ENCODE results near the gene TSPAN32.
"Not testable (repeated sequence)": the region's sequence is repeated elsewhere in the genome, so short reads cannot be mapped to it uniquely, and the experiment has no call there.

Gene TSPAN32

GRCh38 chr11:2280208-2280607, 21.6 kb upstream of the TSPAN32 start:
- no peak for DNase-seq (ENCODE audit: low read depth in 1 of 2, low spot score in 1 of 2)

- DNase-seq (ENCODE audit: low read depth in 1 of 2, low spot score in 1 of 2) = not testable (repeated sequence)
Measured at GRCh38 chr11:2286350-2286749, 15.5 kb upstream of the TSPAN32 start.

GRCh38 chr11:2287091-2287490, 14.7 kb upstream of the TSPAN32 start:
- no peak for DNase-seq (ENCODE audit: low read depth in 1 of 2, low spot score in 1 of 2)

GRCh38 chr11:2289350-2289749, 12.5 kb upstream of the TSPAN32 start:
- DNase-seq (ENCODE audit: low read depth in 1 of 2, low spot score in 1 of 2) = no peak

DNA sequence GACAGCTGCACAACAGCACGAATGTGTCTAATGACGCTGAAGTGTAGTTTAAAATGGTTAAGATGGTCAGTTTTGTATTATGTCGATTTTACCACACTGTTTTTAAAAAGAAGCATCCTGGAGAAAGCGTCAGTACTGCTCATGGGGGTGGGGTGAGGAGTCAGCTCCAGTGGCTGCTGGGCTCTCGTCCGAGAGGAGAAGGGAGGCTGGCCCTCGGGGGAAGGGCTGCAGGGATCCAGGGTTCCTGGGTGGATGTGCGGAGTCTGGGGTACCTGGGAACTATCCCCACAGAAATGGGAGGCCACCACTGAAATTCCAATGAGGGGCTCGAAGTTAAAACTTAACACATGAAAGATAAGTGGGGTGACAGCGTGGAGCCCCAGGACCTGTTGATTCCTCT, 12.0 kb upstream of the TSPAN32 start:
- no peak for DNase-seq (ENCODE audit: low read depth in 1 of 2, low spot score in 1 of 2)

- DNase-seq (ENCODE audit: low read depth in 1 of 2, low spot score in 1 of 2) = no peak
Measured at GRCh38 chr11:2290351-2290841, 11.4 kb upstream of the TSPAN32 start.

DNA sequence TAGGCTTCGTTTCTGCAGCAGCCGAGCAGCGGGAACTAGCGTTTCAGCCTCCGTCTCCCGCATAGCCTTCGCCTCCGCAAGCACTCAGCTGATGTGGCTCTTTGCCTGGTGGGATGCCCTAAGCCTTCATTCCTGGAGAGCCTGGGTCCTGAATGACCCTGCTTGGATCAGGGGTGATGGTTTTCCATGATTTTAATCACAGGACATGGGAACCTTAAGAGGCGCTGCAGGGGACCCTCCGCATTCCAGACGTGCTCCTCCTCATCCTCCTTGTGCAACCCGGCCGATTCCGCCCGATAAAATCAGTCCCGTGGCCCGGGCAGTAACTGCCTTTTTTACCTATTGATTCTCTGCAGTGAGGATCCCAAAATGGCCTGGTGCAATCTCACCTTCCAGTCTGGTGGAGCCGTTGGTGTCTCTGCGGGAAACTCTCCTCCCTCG, 8.3 kb upstream of the TSPAN32 start:
- no peak for DNase-seq (ENCODE audit: low read depth in 1 of 2, low spot score in 1 of 2)

DNA sequence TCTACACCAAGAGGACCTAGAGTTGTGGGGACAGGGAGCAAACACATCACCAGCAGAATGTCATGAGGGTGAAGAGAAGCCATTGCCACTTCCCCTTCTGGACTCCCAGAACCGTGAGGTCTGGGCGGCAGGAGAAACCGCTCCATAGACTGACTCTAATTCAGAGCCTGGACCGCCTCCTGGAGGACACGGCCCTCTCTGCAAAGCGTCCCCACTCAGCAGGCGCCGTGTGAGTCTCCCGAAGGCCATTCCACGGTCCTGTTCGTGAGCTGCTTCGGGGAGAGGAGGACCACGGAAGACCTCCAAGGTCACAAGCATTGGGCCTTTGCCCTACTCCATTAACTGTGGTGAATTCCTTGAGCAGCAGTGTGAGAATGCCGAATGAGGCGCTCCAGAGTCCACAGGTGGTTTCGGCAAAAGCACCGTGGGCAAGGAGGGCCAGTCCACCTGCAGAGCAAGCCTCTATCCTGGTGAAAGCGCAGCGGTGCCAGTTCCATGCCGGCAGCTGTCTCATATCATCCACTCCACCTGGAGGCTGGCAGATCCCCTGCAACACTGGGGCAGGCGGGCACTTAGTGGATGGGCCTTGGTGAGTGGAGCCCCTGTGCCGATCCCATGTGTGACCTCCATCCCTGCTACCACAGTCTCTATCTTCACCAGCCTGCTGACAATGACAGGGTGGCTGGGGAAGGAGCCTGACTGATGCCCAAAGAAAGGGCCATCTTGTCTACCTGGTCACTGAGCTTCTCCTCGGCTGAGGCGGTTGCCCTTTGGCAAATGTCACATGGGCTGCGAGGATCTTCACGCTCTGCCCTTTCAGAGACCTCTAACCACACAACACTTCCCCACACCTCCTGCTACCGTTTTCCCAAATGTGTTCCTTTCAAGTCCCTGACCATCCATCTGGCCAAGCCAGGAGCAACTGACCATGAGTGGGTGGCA, 7.6 kb upstream of the TSPAN32 start:
- no peak for DNase-seq (ENCODE audit: low read depth in 1 of 2, low spot score in 1 of 2)

- DNase-seq (ENCODE audit: low read depth in 1 of 2, low spot score in 1 of 2) = no peak
Measured at GRCh38 chr11:2294926-2295290, 6.9 kb upstream of the TSPAN32 start.

DNA sequence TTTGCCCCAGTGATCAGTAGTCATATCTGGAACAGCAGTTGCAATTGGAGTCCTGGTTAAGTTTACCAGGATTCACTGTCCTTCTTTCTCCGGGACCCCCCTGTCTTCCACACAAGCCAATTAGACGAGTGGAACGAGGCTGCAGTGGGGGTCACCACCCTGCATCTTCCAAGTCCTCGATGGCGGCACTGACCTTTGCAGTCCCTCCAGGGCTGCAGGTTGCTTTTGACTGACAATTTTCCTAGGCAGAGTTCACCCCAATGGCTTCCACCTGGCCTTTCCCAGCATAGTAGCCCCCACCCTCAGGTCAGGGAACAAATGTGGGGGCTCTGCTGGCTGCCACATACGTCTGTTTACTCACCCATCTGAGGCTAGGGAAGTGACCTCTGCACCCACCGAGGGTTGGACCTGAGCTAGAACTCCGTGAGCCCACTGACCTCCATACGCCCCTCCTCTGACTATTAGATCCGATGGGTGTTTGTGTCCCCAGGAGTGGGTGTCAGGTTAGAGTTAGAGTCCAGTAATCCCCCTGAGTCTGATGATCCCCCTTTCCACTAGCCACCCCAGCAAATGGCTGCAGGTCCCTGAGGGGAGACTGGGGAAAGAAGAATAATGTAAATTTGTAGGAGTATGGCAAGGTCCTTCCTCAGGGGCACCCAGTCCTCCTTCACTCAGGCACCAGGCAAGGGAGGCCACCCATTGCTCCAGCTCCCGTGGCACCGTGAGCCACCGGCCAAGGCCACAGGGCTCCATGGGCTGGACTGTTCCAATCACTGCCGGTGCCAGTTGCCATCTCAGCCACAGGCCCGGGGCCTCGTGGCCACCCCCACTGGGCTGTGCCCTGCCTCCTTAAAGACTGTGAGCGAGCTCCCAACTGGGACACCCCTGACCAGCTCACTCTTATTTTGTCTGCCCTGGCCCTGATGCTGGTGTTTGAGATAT, 5.6 kb upstream of the TSPAN32 start:
- DNase-seq (ENCODE audit: low read depth in 1 of 2, low spot score in 1 of 2) = no peak

DNA sequence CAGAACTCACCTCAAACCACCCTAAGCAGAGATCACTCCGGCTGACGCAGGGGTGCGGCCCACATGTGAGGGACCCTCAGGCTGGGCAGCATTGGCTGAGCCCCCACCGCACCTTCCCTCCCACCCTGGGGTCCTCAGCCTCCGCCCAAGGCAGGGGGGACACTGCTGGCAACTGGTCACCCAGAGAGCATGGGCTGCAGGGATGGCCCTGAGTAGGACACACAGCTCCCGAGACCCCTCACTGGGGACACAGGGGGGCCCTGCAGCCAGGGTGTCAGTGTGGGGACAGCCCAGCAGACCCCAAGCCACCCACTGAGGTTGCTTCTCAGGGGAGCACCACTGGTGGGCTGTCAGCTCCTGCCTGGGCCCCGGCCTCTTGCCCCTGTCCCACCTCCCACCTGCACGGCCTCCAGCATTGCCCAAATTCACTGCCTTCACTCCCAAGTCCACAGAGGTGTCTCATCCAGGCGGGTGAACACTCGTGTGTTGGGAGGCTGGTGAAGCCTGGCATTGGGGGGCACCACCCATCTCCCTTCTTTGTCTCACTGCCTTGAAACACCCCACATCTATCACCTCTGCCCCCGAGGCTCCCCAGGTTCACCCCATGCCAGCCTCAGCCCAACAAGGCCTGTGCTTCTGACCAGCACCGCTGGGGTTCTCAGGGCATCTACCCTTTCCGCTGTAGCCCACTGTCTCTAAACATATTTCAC, 4.7 kb upstream of the TSPAN32 start:
- DNase-seq (ENCODE audit: low read depth in 1 of 2, low spot score in 1 of 2) = no peak

- no peak for DNase-seq (ENCODE audit: low read depth in 1 of 2, low spot score in 1 of 2)
Measured at GRCh38 chr11:2297623-2298030, 4.2 kb upstream of the TSPAN32 start.

DNA sequence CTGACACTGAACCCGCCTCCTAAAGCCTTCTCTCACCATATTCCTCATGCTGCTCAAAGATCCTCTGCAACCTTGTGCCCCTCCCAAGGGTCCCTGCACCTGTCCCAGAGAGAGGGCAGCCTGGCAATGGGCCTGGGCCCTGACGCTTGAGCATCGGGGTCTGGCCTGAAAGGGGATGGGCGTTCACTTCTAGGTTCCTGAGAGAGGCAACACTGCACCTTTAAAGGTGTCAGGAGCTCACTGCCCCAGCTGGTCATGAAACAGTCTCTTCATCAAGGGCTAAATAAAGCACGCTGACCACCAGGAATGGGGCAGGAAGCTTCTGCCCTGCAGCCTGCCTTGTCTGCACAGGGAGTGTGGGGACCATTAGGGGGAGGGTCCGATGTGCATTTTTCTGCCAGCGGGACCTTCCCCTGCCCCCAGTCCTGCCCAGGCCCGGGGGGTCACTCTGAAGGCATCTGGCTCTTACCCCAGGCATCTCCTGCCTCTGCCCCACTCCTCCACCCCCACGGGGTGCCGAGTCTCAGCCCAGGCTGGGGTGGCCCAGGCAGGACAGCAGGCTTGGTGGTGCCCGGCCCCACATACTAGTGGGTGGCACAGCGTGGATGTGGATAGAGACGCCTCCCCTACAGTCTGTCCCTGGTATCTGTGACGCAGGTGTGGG, 3.5 kb upstream of the TSPAN32 start:
- no peak for DNase-seq (ENCODE audit: low read depth in 1 of 2, low spot score in 1 of 2)

- no peak for DNase-seq (ENCODE audit: low read depth in 1 of 2, low spot score in 1 of 2)
Measured at GRCh38 chr11:2298795-2299761, 2.7 kb upstream of the TSPAN32 start.

DNA sequence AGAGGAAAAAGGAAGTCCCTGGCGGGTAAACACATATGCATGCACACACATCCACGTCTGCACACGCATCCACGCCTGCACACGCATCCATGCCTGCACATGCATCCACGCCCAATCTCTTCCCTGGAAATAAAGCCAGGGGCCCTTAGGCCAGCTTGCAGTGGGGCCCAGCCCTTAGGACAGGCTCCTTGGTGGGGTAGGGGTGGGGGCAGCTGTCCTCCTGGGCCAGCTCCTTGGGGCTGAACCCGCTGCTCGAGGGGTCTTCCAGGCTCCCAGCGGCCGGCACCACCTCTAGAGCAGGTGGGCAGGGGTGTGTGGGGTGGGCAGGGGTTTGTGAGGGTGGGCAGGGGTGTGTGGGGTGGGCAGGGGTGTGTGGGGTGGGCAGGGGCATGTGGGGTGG, 2.0 kb upstream of the TSPAN32 start:
- DNase-seq (ENCODE audit: low read depth in 1 of 2, low spot score in 1 of 2) = no peak

DNA sequence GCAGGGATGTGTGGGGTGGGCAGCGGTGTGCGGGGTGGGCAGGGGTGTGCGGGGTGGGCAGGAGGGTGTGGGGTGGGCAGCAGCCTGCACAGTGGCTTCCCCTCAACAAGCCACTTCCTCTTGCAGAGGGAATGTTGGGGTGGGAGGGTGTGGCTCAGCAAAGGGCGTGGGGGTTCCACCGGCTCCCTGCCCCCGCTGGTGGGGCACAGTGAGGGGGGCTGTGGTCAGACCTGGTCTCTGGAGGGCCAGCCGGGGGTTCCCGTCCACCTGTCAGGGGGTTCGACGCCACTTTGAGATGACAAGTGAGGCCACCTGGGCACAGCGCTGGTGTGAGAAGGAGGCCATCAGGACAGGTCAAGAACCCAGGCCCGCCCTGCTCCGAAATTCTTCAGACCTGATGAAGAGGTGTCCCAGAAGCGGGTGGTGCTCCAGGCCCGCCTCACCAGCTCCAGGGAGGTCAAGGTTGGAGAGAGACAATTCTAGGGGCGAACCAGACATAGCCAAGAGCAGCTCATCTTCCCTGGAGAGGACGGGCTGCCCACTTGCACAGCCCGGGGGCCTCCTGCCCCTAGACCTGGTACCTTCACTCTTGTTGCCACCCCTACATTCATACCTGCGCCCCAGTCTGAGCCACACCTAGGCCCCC, 1.4 kb upstream of the TSPAN32 start:
- no peak for DNase-seq (ENCODE audit: low read depth in 1 of 2, low spot score in 1 of 2)

DNA sequence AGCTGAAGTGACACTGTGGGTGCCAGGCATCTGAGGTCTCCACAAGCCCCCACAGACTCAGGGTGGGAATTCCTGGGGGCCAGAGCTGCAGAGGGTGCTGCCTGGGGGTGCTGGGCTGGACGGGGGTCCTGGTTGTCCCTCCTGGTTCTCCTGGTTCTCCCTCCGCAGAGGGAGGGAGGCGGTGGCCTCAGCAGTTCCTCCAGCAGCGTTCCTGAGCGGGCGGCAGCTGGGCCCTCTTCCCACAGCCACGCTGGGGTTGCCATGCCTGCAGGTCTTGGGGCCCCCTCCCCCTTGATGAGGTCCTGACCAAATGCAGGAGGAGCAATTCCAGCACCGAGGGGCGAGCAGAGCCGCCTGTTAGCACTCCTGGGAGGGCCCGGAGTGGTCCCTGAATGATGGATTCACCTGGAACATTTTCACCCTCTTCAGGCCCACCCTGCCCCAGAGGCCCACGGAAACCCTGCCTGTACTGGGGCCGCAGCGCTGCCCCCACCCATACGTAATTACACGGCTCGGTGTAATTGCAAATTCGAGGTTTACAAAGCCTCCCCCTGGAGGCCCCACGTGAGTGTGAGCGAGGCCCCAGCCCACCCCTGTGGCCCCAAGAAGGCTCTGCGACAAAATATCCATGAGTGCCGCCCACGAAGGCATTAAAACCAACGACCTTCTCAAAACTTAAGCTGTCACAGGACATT, 730 bp upstream of the TSPAN32 start:
- DNase-seq (ENCODE audit: low read depth in 1 of 2, low spot score in 1 of 2) = no peak

GRCh38 chr11:2302306-2302895, 588 bp downstream of the TSPAN32 start:
- no peak for DNase-seq (ENCODE audit: low read depth in 1 of 2, low spot score in 1 of 2)

Data from stimulated activated CD4-positive, alpha-beta T cell treated with anti-CD3 and anti-CD28 coated beads, Interleukin-15, amount 100 ng/mL, for 1 hour (primary cell).